OCI-LY7 (cell line): Measurements from ENCODE around the gene MRPL10.

Experiments used
- CTCF ChIP-seq: fragments of 200-600 bp; sonication (generic); conservative IDR thresholded peaks from 2 replicates; pipeline ENCODE4 v1.5.1; 2014; ENCODE audit warnings: mild to moderate bottlenecking, antibody characterized with exemption, low read length, moderate library complexity, mixed read lengths
- EZH2phosphoT487 ChIP-seq: fragments of 200-600 bp; sonication (generic); IDR thresholded peaks from 2 replicates; pipeline ENCODE4 v1.6.1; 2018; ENCODE audit warnings: low read depth, borderline replicate concordance, mild to moderate bottlenecking, mixed run types, antibody characterized with exemption, low read length, moderate library complexity, mixed read lengths

DNA sequence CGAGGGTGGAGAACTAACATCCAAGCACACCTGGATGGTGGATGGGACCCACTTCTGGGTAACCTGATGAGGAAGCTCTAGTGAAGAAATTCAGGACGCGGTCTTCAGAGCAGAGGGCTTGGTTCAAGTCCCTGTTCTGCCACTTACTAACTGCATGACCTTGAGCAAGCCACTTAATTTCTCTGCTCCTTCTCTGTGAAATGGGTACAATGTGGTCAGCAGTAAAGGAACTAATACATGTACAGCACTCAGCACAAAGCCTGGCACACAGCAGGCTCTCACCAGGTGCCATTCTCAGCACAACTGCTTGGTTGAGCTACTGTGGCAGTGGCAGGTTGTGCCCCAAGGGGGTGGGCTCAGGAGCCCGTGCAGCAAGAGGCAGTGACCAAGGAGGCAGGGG is 7.8 kb downstream of the MRPL10 start:
- no peak for TF ChIP-seq CTCF
- TF ChIP-seq EZH2phosphoT487 = no peak
